GM12873 (cell line): Measurements from ENCODE around the gene AVPR2.

Experiments used
- CTCF ChIP-seq: IDR thresholded peaks from 2 replicates; pipeline ENCODE4 v1.5.1; 2012; ENCODE audit warnings: low read depth, mild to moderate bottlenecking, moderate library complexity, low read length, control low read depth; ENCODE audit not compliant: insufficient read depth; ENCODE audit errors: missing control alignments

AVPR2 gene

GRCh38 chrX:153903238-153903980 lies 1.1 kb upstream of the AVPR2 start:
- TF ChIP-seq CTCF: no peak

- no peak for TF ChIP-seq CTCF
Observed at GRCh38 chrX:153905481-153906095, 1.1 kb downstream of the AVPR2 start.

GRCh38 chrX:153906126-153906917 lies 1.8 kb downstream of the AVPR2 start:
- TF ChIP-seq CTCF: no peak

GRCh38 chrX:153907456-153907855 lies 3.0 kb downstream of the AVPR2 start:
- no peak for TF ChIP-seq CTCF

- TF ChIP-seq CTCF: no peak
Observed at GRCh38 chrX:153908219-153908860, 3.9 kb downstream of the AVPR2 start.

GRCh38 chrX:153909024-153909979 lies 4.8 kb downstream of the AVPR2 start:
- TF ChIP-seq CTCF: no peak
